Hepatocyte (in vitro differentiated cells): ENCODE results near the gene GCSAML.

Experiments used
- EZH2 ChIP-seq: fragments of 200-600 bp; sonication (generic); IDR thresholded peaks from 2 replicates; pipeline ENCODE4 v1.6.1; 2016; ENCODE audit warnings: antibody characterized with exemption, mild to moderate bottlenecking, borderline replicate concordance
- EZH2phosphoT487 ChIP-seq: fragments of 200-600 bp; sonication (generic); IDR thresholded peaks from one replicate; pipeline ENCODE4 v1.6.1; 2018; ENCODE audit warnings: antibody characterized with exemption, mild to moderate bottlenecking, low read depth, moderate library complexity; ENCODE audit not compliant: unreplicated experiment, severe bottlenecking
- TF ChIP-seq, protein P1 (sequence below): fragments of 200-600 bp; sonication (generic); IDR thresholded peaks from 2 replicates; pipeline ENCODE4 v1.5.1; 2016; ENCODE audit warnings: antibody characterized with exemption, mild to moderate bottlenecking; ENCODE audit not compliant: poor library complexity

DNA sequence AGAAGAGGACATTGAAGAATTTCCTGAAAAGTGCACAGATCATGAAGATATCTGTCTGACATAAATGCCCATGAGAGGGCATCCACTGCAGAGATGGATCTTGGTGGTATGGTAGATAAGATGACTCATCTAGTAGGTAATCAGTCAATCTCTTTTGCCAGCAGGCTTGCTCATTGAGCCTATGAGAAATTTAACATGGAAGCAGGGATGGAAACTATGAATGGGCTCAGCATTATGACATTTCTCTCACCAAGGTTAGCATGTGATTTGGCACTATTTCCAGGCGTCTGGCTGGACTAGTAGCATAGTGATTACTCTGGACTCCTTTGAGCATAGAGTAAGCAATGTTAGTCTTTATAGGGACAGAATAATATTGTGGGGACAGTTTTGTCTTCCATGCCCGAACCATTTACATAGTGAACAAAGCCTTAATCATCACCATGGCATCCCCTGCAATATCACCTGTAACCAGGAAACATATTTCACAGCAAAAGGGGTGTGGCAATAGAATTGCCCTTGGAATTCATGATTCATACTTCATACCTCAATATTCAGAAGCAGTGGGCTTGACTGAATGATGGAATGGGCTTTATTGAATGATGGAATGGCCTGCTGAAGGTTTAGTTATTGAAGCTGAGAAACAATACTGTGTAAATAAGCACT is 20.0 kb upstream of the GCSAML start:
- TF ChIP-seq, protein P1, sequence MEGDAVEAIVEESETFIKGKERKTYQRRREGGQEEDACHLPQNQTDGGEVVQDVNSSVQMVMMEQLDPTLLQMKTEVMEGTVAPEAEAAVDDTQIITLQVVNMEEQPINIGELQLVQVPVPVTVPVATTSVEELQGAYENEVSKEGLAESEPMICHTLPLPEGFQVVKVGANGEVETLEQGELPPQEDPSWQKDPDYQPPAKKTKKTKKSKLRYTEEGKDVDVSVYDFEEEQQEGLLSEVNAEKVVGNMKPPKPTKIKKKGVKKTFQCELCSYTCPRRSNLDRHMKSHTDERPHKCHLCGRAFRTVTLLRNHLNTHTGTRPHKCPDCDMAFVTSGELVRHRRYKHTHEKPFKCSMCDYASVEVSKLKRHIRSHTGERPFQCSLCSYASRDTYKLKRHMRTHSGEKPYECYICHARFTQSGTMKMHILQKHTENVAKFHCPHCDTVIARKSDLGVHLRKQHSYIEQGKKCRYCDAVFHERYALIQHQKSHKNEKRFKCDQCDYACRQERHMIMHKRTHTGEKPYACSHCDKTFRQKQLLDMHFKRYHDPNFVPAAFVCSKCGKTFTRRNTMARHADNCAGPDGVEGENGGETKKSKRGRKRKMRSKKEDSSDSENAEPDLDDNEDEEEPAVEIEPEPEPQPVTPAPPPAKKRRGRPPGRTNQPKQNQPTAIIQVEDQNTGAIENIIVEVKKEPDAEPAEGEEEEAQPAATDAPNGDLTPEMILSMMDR, result no peak
- TF ChIP-seq EZH2phosphoT487 (no peak), EZH2 (no peak)
